Measurements from ENCODE around the gene CLIC4. TPM values are rescaled to one million over a fixed set of nuclear protein-coding genes. Genes with fewer than 3 reads are reported as not detected.

The CLIC4 gene
- polyA plus RNA-seq, 1 donor (not counting 4 experiments of a cell fraction or from before 2014, with no cell fraction given): 130 TPM

GRCh38 chr1:24830680-24831272 lies 85.5 kb downstream of the CLIC4 start:
- Histone ChIP-seq H3K4me2 (ENCODE audit: control insufficient read depth, extremely low read depth, insufficient read depth, low read depth, low read length) (no peak overlapping the region), H2AFZ (ENCODE audit: control insufficient read depth, low read length) (no peak overlapping the region), H3K27ac (ENCODE audit: control insufficient read depth, insufficient read depth, low read length) (no peak overlapping the region), H3K9me3 (ENCODE audit: control insufficient read depth, low read depth, low read length) (no peaks in the 10 kb centered on the region), H3K27me3 (ENCODE audit: control insufficient read depth, extremely low read depth, insufficient read depth, low read length) (no peaks in the 10 kb centered on the region), H3K36me3 (ENCODE audit: control insufficient read depth in 2 of 2, extremely low read depth in 1 of 2, insufficient read depth in 2 of 2, low read length in 2 of 2) (peaks cover 4 to 5% of the 10 kb centered on the region in 2 experiments), H4K20me1 (ENCODE audit: control insufficient read depth, extremely low read depth, insufficient read depth, low read length) (peaks cover 2% of the 10 kb centered on the region), H3K79me2 (ENCODE audit: control insufficient read depth, insufficient read depth, low read length) (peaks cover 24% of the 10 kb centered on the region), H3K4me3 (ENCODE audit: control insufficient read depth in 2 of 3, extremely low read depth in 1 of 3, insufficient read depth in 2 of 3, low read depth in 1 of 3, low read length in 3 of 3) (no peak overlapping the region), H3K9me1 (ENCODE audit: control insufficient read depth, extremely low read depth, insufficient read depth, low read length) (no peaks in the 10 kb centered on the region), H3K9ac (ENCODE audit: control insufficient read depth, extremely low read depth, insufficient read depth, low read length) (no peak overlapping the region), H3K4me1 (ENCODE audit: control insufficient read depth, extremely low read depth, insufficient read depth, low read length) (peaks cover 5% of the 10 kb centered on the region)
- TF ChIP-seq EZH2 (IDR thresholded peaks at IDR 0.05; ENCODE audit: low read length) (no peak), CTCF (optimal IDR thresholded peaks at IDR 0.05 in 1 of 3, IDR thresholded peaks at IDR 0.05 in 1 of 3, conservative IDR thresholded peaks at IDR 0.05 in 1 of 3; ENCODE audit: extremely low read depth in 1 of 3, insufficient read depth in 2 of 3, low read length in 3 of 3) (peak in 2 of 3 experiments; percentile 66 to 73)
- dilution Hi-C loops (cut with MboI; ENCODE audit: extremely low pct_ligation_motif_present, low sequenced_read_pairs): no loop called here
- DNase-seq (ENCODE audit: low read depth, low spot score) (peak; percentile 33), FAIRE-seq (peak; percentile 70)

- DNase-seq (ENCODE audit: low read depth, low spot score): no peak
- H3K4me2 ChIP-seq (ENCODE audit: control insufficient read depth, extremely low read depth, insufficient read depth, low read depth, low read length): no peak overlapping the region
- H3K27ac ChIP-seq (ENCODE audit: control insufficient read depth, insufficient read depth, low read length): no peak overlapping the region
- no peaks in the 10 kb centered on the region for H3K9me3 ChIP-seq (ENCODE audit: control insufficient read depth, low read depth, low read length)
- H3K9ac ChIP-seq (ENCODE audit: control insufficient read depth, extremely low read depth, insufficient read depth, low read length): no peak overlapping the region
- no peaks in the 10 kb centered on the region for H3K27me3 ChIP-seq (ENCODE audit: control insufficient read depth, extremely low read depth, insufficient read depth, low read length)
- no peak overlapping the region for H2AFZ ChIP-seq (ENCODE audit: control insufficient read depth, low read length)
- H3K36me3 ChIP-seq (ENCODE audit: control insufficient read depth in 2 of 2, extremely low read depth in 1 of 2, insufficient read depth in 2 of 2, low read length in 2 of 2): peaks cover 6 to 15% of the 10 kb centered on the region in 2 experiments
- H3K79me2 ChIP-seq (ENCODE audit: control insufficient read depth, insufficient read depth, low read length): peaks cover 9% of the 10 kb centered on the region
- peaks cover 4% of the 10 kb centered on the region for H4K20me1 ChIP-seq (ENCODE audit: control insufficient read depth, extremely low read depth, insufficient read depth, low read length)
- dilution Hi-C loops (cut with MboI; ENCODE audit: extremely low pct_ligation_motif_present, low sequenced_read_pairs): no loop called here
- TF ChIP-seq CTCF (optimal IDR thresholded peaks at IDR 0.05 in 1 of 3, IDR thresholded peaks at IDR 0.05 in 1 of 3, conservative IDR thresholded peaks at IDR 0.05 in 1 of 3; ENCODE audit: extremely low read depth in 1 of 3, insufficient read depth in 2 of 3, low read length in 3 of 3) (no peak), EZH2 (IDR thresholded peaks at IDR 0.05; ENCODE audit: low read length) (no peak)
- FAIRE-seq: no peak
- H3K4me1 ChIP-seq (ENCODE audit: control insufficient read depth, extremely low read depth, insufficient read depth, low read length): no peaks in the 10 kb centered on the region
- no peaks in the 10 kb centered on the region for H3K9me1 ChIP-seq (ENCODE audit: control insufficient read depth, extremely low read depth, insufficient read depth, low read length)
- no peak overlapping the region for H3K4me3 ChIP-seq (ENCODE audit: control insufficient read depth in 2 of 3, extremely low read depth in 1 of 3, insufficient read depth in 2 of 3, low read depth in 1 of 3, low read length in 3 of 3)
These were observed 96.3 kb downstream of the CLIC4 start for GRCh38 chr1:24841593-24841992.

Data from keratinocyte (primary cell).